ENCODE data around the gene DCDC1. TPM values are rescaled to one million over a fixed set of nuclear protein-coding genes. Genes with fewer than 3 reads are reported as not detected.

DCDC1 gene
- total RNA-seq, 1 experiment from 2014 or later: 2.2 TPM

DNA sequence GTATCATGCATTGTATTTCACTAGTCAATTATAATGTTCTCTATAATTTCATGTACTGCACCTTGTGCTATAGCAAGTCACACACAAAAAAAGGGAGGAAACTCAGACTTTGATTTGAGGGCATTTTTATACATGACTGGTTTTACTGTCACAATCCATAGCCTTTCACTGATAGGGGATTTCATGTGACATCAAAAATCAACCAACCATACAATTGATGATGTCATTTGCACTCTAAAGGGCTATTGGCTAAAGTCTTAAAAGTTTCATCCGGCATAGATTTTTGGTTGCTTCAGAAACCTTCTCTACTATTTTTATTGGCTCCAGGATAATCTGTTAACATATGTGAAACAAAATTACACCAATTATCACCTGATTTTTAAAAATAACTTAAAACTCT lies 237.8 kb downstream of the DCDC1 start:
- no peak for DNase-seq
- Histone ChIP-seq H4K20me1 (ENCODE audit: insufficient read depth) (no peaks in the 10 kb centered on the region), H3K9me2 (ENCODE audit: insufficient read depth) (no peaks in the 10 kb centered on the region), H3F3A (ENCODE audit: insufficient read depth, low read depth) (no peaks in the 10 kb centered on the region), H3K79me2 (ENCODE audit: low read depth) (no peaks in the 10 kb centered on the region), H2AFZ (no peak overlapping the region), H3K4me1 (replicated peaks; ENCODE audit: insufficient read depth) (no peaks in the 10 kb centered on the region), H3K36me3 (ENCODE audit: low read depth) (no peaks in the 10 kb centered on the region), H3K27ac (no peak overlapping the region), H3K27me3 (ENCODE audit: insufficient read depth, low read depth) (no peaks in the 10 kb centered on the region), H3K4me2 (no peak overlapping the region), H3K9me3 (ENCODE audit: insufficient read depth, low read depth) (no peaks in the 10 kb centered on the region), H3K4me3 (no peak overlapping the region)
- no TSS peak for BruUV-seq (replicated peaks)
- ChIA-PET CTCF (no interaction called here), POLR2A (ENCODE audit: unreplicated experiment) (no interaction called here)
- TF ChIP-seq CTCF (conservative IDR thresholded peaks at IDR 0.05): no peak
- TF ChIP-seq EZH2 (IDR thresholded peaks at IDR 0.05; ENCODE audit: low read depth): no peak
- intact Hi-C loops (cut with micrococcal nuclease; ENCODE audit: unreplicated experiment): no loop called here

DNA sequence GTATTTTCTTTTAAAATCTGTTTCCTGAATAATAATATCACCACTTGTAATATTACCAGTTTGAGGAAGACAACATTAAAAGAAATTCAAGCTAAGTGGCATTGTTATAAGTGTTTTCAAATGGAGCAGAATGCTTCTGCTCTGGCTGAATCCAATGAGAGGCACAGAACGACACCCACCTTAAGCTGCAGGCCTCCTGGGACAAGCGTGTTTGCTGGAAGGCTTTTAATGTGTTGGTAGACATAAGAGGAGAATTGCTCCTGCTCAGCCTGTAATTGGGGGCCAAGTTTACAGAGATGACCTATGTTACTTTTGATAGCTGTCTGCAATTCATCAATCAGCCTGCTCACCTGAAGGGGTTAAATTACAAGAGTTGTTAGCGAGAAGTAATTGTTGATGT lies 242.2 kb downstream of the DCDC1 start:
- no peak for DNase-seq
- no peaks in the 10 kb centered on the region for H3K36me3 ChIP-seq (ENCODE audit: low read depth)
- H3K9me2 ChIP-seq (ENCODE audit: insufficient read depth): no peaks in the 10 kb centered on the region
- no peaks in the 10 kb centered on the region for H3K9me3 ChIP-seq (ENCODE audit: insufficient read depth, low read depth)
- no peaks in the 10 kb centered on the region for H3K27me3 ChIP-seq (ENCODE audit: insufficient read depth, low read depth)
- H3F3A ChIP-seq (ENCODE audit: insufficient read depth, low read depth): no peaks in the 10 kb centered on the region
- H3K4me1 ChIP-seq (replicated peaks; ENCODE audit: insufficient read depth): no peaks in the 10 kb centered on the region
- intact Hi-C loops (cut with micrococcal nuclease; ENCODE audit: unreplicated experiment): no loop called here
- ChIA-PET CTCF (no interaction called here), POLR2A (ENCODE audit: unreplicated experiment) (no interaction called here)
- H3K27ac ChIP-seq: no peak overlapping the region
- BruUV-seq (replicated peaks): no TSS peak
- TF ChIP-seq CTCF (conservative IDR thresholded peaks at IDR 0.05) (no peak), EZH2 (IDR thresholded peaks at IDR 0.05; ENCODE audit: low read depth) (no peak)
- no peak overlapping the region for H3K4me2 ChIP-seq
- H2AFZ ChIP-seq: no peak overlapping the region
- no peaks in the 10 kb centered on the region for H3K79me2 ChIP-seq (ENCODE audit: low read depth)
- no peak overlapping the region for H3K4me3 ChIP-seq
- no peaks in the 10 kb centered on the region for H4K20me1 ChIP-seq (ENCODE audit: insufficient read depth)

GRCh38 chr11:31120428-31120827 lies 249.1 kb downstream of the DCDC1 start:
- Histone ChIP-seq H3K9me3 (ENCODE audit: insufficient read depth, low read depth) (no peaks in the 10 kb centered on the region), H3K27ac (no peak overlapping the region), H3K27me3 (ENCODE audit: insufficient read depth, low read depth) (no peaks in the 10 kb centered on the region), H2AFZ (no peak overlapping the region), H3K79me2 (ENCODE audit: low read depth) (no peaks in the 10 kb centered on the region), H3K4me3 (no peak overlapping the region), H3K36me3 (ENCODE audit: low read depth) (no peaks in the 10 kb centered on the region), H4K20me1 (ENCODE audit: insufficient read depth) (no peaks in the 10 kb centered on the region), H3K4me2 (no peak overlapping the region), H3F3A (ENCODE audit: insufficient read depth, low read depth) (no peaks in the 10 kb centered on the region), H3K4me1 (replicated peaks; ENCODE audit: insufficient read depth) (no peaks in the 10 kb centered on the region), H3K9me2 (ENCODE audit: insufficient read depth) (no peaks in the 10 kb centered on the region)
- CTCF ChIA-PET: no interaction called here
- POLR2A ChIA-PET (ENCODE audit: unreplicated experiment): no interaction called here
- no peak for DNase-seq
- intact Hi-C loops (cut with micrococcal nuclease; ENCODE audit: unreplicated experiment): no loop called here
- BruUV-seq (replicated peaks): no TSS peak
- TF ChIP-seq EZH2 (IDR thresholded peaks at IDR 0.05; ENCODE audit: low read depth) (no peak), CTCF (conservative IDR thresholded peaks at IDR 0.05) (no peak)
